Brain pericyte (primary cell): ENCODE results near the gene YTHDC2.

Experiments used
- DNase-seq: peaks from one replicate; pipeline ENCODE4 v3.0.0-alpha.2; 2012; ENCODE audit warnings: low read depth, low spot score

The YTHDC2 gene

GRCh38 chr5:113513384-113514288 is at the start of gene YTHDC2:
Gene YTHDC2 (plus strand): TSS chr5:113513694. CDS start chr5:113513896, 202 bp downstream.
- peak; percentile 66 for DNase-seq

GRCh38 chr5:113474100-113474728 is 39.3 kb upstream of the YTHDC2 start:
- DNase-seq: no peak

GRCh38 chr5:113478691-113479090 is 34.8 kb upstream of the YTHDC2 start:
- no peak for DNase-seq

- no peak for DNase-seq
Measured at GRCh38 chr5:113480243-113480642, 33.3 kb upstream of the YTHDC2 start.

- no peak for DNase-seq
Measured at GRCh38 chr5:113487416-113487780, 26.1 kb upstream of the YTHDC2 start.

GRCh38 chr5:113487781-113488644 is 25.5 kb upstream of the YTHDC2 start, which contains the start of gene MCC:
Gene MCC (minus strand): TSS chr5:113488453.
- DNase-seq: peak; percentile 41

- no peak for DNase-seq
Measured at GRCh38 chr5:113488645-113489184, 24.8 kb upstream of the YTHDC2 start.

- DNase-seq: peak; percentile 66
Measured at GRCh38 chr5:113489299-113489698, 24.2 kb upstream of the YTHDC2 start.

GRCh38 chr5:113490317-113490716 is 23.2 kb upstream of the YTHDC2 start:
- DNase-seq: no peak

- no peak for DNase-seq
Measured at GRCh38 chr5:113491022-113491421, 22.5 kb upstream of the YTHDC2 start.

GRCh38 chr5:113493446-113493845 is 20.0 kb upstream of the YTHDC2 start:
- no peak for DNase-seq

- DNase-seq: no peak
Measured at GRCh38 chr5:113495422-113495841, 18.1 kb upstream of the YTHDC2 start.

- no peak for DNase-seq
Measured at GRCh38 chr5:113502073-113502472, 11.4 kb upstream of the YTHDC2 start.

- no peak for DNase-seq
Measured at GRCh38 chr5:113503146-113503545, 10.3 kb upstream of the YTHDC2 start.

GRCh38 chr5:113505181-113505580 is 8.3 kb upstream of the YTHDC2 start:
- no peak for DNase-seq

- no peak for DNase-seq
Measured at GRCh38 chr5:113507601-113508000, 5.9 kb upstream of the YTHDC2 start.

GRCh38 chr5:113508756-113509155 is 4.7 kb upstream of the YTHDC2 start:
- no peak for DNase-seq

- no peak for DNase-seq
Measured at GRCh38 chr5:113510836-113511451, 2.5 kb upstream of the YTHDC2 start.

- no peak for DNase-seq
Measured at GRCh38 chr5:113512341-113512740, 1.2 kb upstream of the YTHDC2 start.

- no peak for DNase-seq
Measured at GRCh38 chr5:113514289-113514635, 768 bp downstream of the YTHDC2 start.

- no peak for DNase-seq
Measured at GRCh38 chr5:113518884-113519283, 5.4 kb downstream of the YTHDC2 start.
